Measurements from ENCODE around the gene NLRP9. TPM values are rescaled to one million over a fixed set of nuclear protein-coding genes. Genes with fewer than 3 reads are reported as not detected.

The NLRP9 gene
- total RNA-seq, 2 donors from 2014 or later: not detected

DNA sequence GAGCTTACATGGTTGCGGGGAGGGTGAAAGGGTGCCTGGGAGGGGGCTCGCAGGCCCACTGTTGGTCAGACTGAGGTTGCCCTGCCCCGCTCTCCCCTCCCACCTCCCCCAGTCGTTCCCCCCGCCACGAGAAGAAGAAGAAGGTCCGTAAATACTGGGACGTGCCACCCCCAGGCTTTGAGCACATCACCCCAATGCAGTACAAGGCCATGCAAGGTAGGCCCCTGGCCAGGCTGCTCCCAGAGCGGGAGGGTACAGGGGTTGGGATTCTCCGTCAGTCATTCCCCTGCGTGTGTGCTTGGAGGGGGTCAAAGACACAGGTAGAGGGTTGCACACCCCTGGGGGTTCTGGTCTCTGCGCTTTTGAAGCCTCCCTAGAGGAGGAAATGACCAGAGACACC is 77.8 kb downstream of the NLRP9 start:
- ATAC-seq (ENCODE audit: insufficient number of reproducible peaks, low FRiP score, low read depth): no peak

DNA sequence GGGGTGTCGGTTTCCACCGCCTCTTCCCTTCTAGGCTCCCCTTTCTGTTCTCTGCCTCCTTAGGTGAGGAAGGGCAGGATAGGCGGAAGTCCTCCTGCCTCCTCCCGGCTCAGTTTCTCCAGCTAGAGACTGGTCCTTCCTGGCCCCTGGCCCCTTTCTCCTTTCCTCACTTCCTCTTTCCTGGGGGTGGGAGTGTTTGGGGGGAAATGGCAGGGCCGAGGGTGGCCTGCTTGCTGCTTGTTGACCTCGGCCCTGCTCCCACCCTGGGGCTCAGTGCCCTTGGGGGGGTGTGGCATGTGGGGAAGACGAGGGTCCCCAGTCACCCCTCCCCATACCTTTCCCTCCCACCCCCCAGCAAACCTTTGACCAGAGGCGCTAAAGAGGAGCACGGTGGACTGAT is 78.4 kb downstream of the NLRP9 start:
- no peak for DNase-seq (ENCODE audit: low spot score)

More for the DNA sequence above, 77.8 kb downstream of the NLRP9 start:
- TF ChIP-seq, protein P1, sequence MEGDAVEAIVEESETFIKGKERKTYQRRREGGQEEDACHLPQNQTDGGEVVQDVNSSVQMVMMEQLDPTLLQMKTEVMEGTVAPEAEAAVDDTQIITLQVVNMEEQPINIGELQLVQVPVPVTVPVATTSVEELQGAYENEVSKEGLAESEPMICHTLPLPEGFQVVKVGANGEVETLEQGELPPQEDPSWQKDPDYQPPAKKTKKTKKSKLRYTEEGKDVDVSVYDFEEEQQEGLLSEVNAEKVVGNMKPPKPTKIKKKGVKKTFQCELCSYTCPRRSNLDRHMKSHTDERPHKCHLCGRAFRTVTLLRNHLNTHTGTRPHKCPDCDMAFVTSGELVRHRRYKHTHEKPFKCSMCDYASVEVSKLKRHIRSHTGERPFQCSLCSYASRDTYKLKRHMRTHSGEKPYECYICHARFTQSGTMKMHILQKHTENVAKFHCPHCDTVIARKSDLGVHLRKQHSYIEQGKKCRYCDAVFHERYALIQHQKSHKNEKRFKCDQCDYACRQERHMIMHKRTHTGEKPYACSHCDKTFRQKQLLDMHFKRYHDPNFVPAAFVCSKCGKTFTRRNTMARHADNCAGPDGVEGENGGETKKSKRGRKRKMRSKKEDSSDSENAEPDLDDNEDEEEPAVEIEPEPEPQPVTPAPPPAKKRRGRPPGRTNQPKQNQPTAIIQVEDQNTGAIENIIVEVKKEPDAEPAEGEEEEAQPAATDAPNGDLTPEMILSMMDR (IDR thresholded peaks at IDR 0.05): no peak
- Histone ChIP-seq H3K36me3 (peaks cover 60% of the 10 kb centered on the region), H3K4me3 (no peak overlapping the region), H3K27ac (no peak overlapping the region), H3K4me1 (ENCODE audit: control insufficient read depth in 1 of 2, low read depth in 2 of 2) (peaks cover 34 to 38% of the 10 kb centered on the region in 2 donors), H3K27me3 (replicated peaks; ENCODE audit: insufficient read depth) (no peaks in the 10 kb centered on the region), H3K9me3 (no peaks in the 10 kb centered on the region)
- no peak for DNase-seq (ENCODE audit: low spot score)

DNA sequence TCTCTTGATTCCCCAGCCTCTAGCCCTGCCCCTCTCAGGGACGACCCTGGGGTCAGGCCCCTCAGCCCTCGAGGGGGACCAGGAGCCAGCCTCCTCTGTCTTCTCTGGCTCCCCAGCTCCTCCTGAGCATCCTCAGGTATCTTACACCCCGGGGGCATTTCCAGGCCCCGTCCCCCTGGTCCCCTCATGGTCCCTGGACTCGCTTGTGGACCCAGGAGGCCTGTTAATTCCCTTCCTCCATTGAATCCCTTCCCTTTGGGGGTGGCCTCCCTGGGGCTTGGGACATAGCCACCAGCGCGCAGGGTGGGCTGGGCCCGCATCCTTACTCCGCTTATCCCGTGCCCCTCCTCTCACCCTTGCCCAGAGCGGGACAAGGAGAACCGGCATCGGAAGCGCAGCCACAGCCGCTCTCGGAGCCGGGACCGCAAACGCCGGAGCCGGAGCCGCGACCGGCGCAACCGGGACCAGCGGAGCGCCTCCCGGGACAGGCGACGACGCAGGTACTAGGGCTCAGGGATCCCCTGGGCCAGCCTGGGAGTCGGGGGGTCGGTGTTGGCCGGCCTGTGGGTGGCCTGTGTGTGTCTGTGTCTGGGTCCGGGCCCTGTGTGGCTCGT is 79.2 kb downstream of the NLRP9 start:
- TF ChIP-seq, protein P1 (IDR thresholded peaks at IDR 0.05): no peak
- no peak for DNase-seq (ENCODE audit: low spot score)
- H3K36me3 ChIP-seq: peaks cover 48% of the 10 kb centered on the region
- H3K27ac ChIP-seq: no peak overlapping the region
- no peaks in the 10 kb centered on the region for H3K27me3 ChIP-seq (replicated peaks; ENCODE audit: insufficient read depth)
- no peak overlapping the region for H3K4me3 ChIP-seq
- H3K4me1 ChIP-seq (ENCODE audit: control insufficient read depth in 1 of 2, low read depth in 2 of 2): peaks cover 34 to 38% of the 10 kb centered on the region in 2 donors
- no peak for ATAC-seq (ENCODE audit: insufficient number of reproducible peaks, low FRiP score, low read depth)
- no peaks in the 10 kb centered on the region for H3K9me3 ChIP-seq

More for the DNA sequence above, 78.4 kb downstream of the NLRP9 start:
- no peaks in the 10 kb centered on the region for H3K9me3 ChIP-seq
- H3K36me3 ChIP-seq: peaks cover 57% of the 10 kb centered on the region
- no peak overlapping the region for H3K4me3 ChIP-seq
- no peaks in the 10 kb centered on the region for H3K27me3 ChIP-seq (replicated peaks; ENCODE audit: insufficient read depth)
- TF ChIP-seq, protein P1 (IDR thresholded peaks at IDR 0.05): no peak
- H3K27ac ChIP-seq: no peak overlapping the region
- no peak for ATAC-seq (ENCODE audit: insufficient number of reproducible peaks, low FRiP score, low read depth)
- H3K4me1 ChIP-seq (ENCODE audit: control insufficient read depth in 1 of 2, low read depth in 2 of 2): peaks cover 34 to 38% of the 10 kb centered on the region in 2 donors

Other genes starting within 250 kb of the NLRP9 start
- 10 to 100 TPM in 1 of 2 donors, 1 to 10 TPM in 1; 4.3 to 58.3 TPM for gene SSC5D, start 250.0 kb downstream of the NLRP9 start, total RNA-seq
- not detected for gene SBK2, start 201.3 kb downstream of the NLRP9 start, total RNA-seq
- gene SBK3, start 192.9 kb downstream of the NLRP9 start, total RNA-seq: not detected
- gene ZNF579, start 157.6 kb downstream of the NLRP9 start, total RNA-seq: 1 to 10 TPM; 2.4 to 3.9 TPM
- 10 to 100 TPM in 1 of 2 donors, 1 to 10 TPM in 1; 9.5 to 17.3 TPM for gene FIZ1, start 138.9 kb downstream of the NLRP9 start, total RNA-seq
- gene ZNF524, start 138.1 kb downstream of the NLRP9 start, total RNA-seq: 10 to 100 TPM; 21.7 to 26.4 TPM
- 10 to 100 TPM; 11.9 to 14.5 TPM for gene ZNF865, start 132.8 kb downstream of the NLRP9 start, total RNA-seq
- 10 to 100 TPM in 1 of 2 donors, 1 to 10 TPM in 1; 8.5 to 13.0 TPM for gene ZNF784, start 113.8 kb downstream of the NLRP9 start, total RNA-seq
- 10 to 100 TPM; 46.0 to 65.5 TPM for gene ZNF580, start 97.4 kb downstream of the NLRP9 start, total RNA-seq
- gene ZNF581, start 94.8 kb downstream of the NLRP9 start, total RNA-seq: 10 to 100 TPM in 1 of 2 donors, 1 to 10 TPM in 1; 6.7 to 23.8 TPM
- gene CCDC106, start 90.2 kb downstream of the NLRP9 start, total RNA-seq: 10 to 100 TPM; 10.5 to 14.8 TPM
- 100 to 1,000 TPM in 1 of 2 donors, 10 to 100 TPM in 1; 77.3 to 106 TPM for gene U2AF2, start 83.4 kb downstream of the NLRP9 start, total RNA-seq
- gene EPN1, start 63.2 kb downstream of the NLRP9 start, total RNA-seq: 10 to 100 TPM; 91.3 to 93.5 TPM
- gene RFPL4A, start 20.7 kb upstream of the NLRP9 start, total RNA-seq: not detected
- not detected for gene RFPL4AL1, start 30.7 kb upstream of the NLRP9 start, total RNA-seq
- not detected for gene NLRP11, start 93.6 kb upstream of the NLRP9 start, total RNA-seq
- gene NLRP4, start 98.1 kb upstream of the NLRP9 start, total RNA-seq: not detected
- gene NLRP13, start 193.9 kb upstream of the NLRP9 start, total RNA-seq: not detected
- not detected for gene NLRP8, start 209.4 kb upstream of the NLRP9 start, total RNA-seq
- not detected for gene NLRP5, start 248.4 kb upstream of the NLRP9 start, total RNA-seq